ENCODE measurements around the gene FANCD2.

- TF ChIP-seq CTCF (IDR thresholded peaks at IDR 0.05 in 8 of 11, conservative IDR thresholded peaks at IDR 0.05 in 3 of 11) (no peak), POLR2A (IDR thresholded peaks at IDR 0.05) (no peak), POLR2AphosphoS5 (IDR thresholded peaks at IDR 0.05) (no peak)
Observed at GRCh38 chr3:10150987-10151386, 124.8 kb downstream of the FANCD2 start.
